ENCODE measurements around the gene DDX4.
"Not testable (repeated sequence)": the region's sequence is repeated elsewhere in the genome, so short reads cannot be mapped to it uniquely, and the experiment has no call there.

Gene DDX4

DNA sequence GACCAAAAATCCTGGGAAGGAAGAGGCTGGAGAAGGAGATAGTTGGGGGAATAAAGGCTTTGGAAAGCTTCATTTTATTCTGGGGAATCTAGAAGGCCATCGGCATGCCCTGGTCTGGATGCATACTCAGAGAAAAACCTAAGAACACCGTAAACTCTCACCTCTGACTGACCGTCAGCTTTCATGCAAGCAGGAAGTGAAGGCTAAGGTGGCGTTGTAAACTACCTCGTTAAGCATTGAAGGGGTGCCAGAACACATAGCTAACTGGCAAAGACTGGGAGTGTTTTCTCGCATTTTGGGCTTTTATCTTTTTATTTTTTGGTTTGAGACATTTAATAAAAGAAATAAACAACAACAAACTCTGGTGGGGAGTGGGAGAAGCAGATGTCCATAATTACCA, 23.1 kb upstream of the DDX4 start:
- H3K27me3 ChIP-seq (ENCODE audit: control insufficient read depth in 3 of 3, insufficient read depth in 3 of 3, low read depth in 1 of 3, low read length in 3 of 3), result peaks cover 0 to 2% (median 0%) of the 10 kb centered on the region in 3 experiments
- no CpG with 5 or more reads among the region's 6 CpGs for WGBS, 2 donors (ENCODE audit: extremely low coverage in 2 of 2, insufficient read length in 2 of 2, insufficient replicate concordance in 1 of 2)
- no peak overlapping the region for H3K4ac ChIP-seq (ENCODE audit: low read length)
- no peak overlapping the region for H2AFZ ChIP-seq (ENCODE audit: low read length)
- H3K9ac ChIP-seq (ENCODE audit: low read depth, low read length, poor library complexity), result no peak overlapping the region
- H3K23ac ChIP-seq (ENCODE audit: low read depth, low read length, poor library complexity), result no peak overlapping the region
- no peak overlapping the region for H2BK5ac ChIP-seq (ENCODE audit: low read length)
- H3K4me3 ChIP-seq (ENCODE audit: low read length in 2 of 2), result no peak overlapping the region
- no peak overlapping the region for H2BK12ac ChIP-seq (ENCODE audit: low read length)
- H2BK120ac ChIP-seq (ENCODE audit: low read depth, low read length), result no peak overlapping the region
- peaks cover 0 to 5% of the 10 kb centered on the region in 2 donors for H3K4me1 ChIP-seq (ENCODE audit: control insufficient read depth in 2 of 2, insufficient read depth in 1 of 2, low read depth in 1 of 2, low read length in 2 of 2)
- H3K4me2 ChIP-seq (ENCODE audit: insufficient read depth, low read length, poor library complexity, severe bottlenecking), result no peak overlapping the region
- H3K27ac ChIP-seq (replicated peaks; ENCODE audit: low read length), result no peak overlapping the region
- H2BK15ac ChIP-seq (ENCODE audit: low read length), result no peak overlapping the region
- no peak for DNase-seq (ENCODE audit: low spot score)
- no peak overlapping the region for H4K91ac ChIP-seq (ENCODE audit: low read depth, low read length, poor library complexity)
- no peak overlapping the region for H2AK5ac ChIP-seq (ENCODE audit: low read depth, low read length)
- no peak overlapping the region for H4K8ac ChIP-seq (ENCODE audit: low read depth, low read length)
- no peaks in the 10 kb centered on the region for H3K79me1 ChIP-seq (ENCODE audit: low read depth, low read length)
- H3K36me3 ChIP-seq (replicated peaks in 1 of 2; ENCODE audit: control insufficient read depth in 2 of 2, insufficient read depth in 2 of 2, low read length in 2 of 2), result no peaks in the 10 kb centered on the region
- H3K14ac ChIP-seq (ENCODE audit: low read length), result no peak overlapping the region
- no peak overlapping the region for H3K18ac ChIP-seq (ENCODE audit: low read length)
- no peaks in the 10 kb centered on the region for H3K9me3 ChIP-seq (replicated peaks in 1 of 2; ENCODE audit: control insufficient read depth in 2 of 2, insufficient read depth in 1 of 2, low read depth in 1 of 2, low read length in 2 of 2)

DNA sequence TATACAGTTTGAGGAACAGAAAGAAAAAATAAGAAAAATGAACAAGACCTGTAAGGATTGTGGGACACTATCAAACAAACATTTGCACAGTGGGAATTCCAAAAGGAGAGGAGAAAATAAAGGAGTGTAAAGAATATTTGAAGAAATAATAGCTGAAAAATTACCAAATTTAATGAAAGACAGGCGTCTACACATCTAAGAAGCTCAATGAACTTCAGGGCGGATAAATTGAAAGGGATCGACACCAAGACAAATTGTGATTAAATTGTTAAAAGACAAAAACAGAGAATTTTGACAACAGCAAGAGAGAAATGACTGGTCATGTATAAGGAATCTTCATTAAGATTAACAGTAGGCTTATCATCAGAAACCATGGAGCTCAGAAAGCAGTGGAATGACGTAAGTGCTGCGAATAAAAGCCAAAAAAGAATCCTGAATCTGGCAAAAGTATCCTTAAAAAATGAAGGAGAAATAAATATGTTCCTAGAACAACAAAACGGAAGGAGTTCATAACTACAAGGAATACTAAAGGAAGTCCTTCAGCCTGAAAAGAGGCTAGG, 22.3 kb upstream of the DDX4 start:
- no peak overlapping the region for H2BK120ac ChIP-seq (ENCODE audit: low read depth, low read length)
- H3K4ac ChIP-seq (ENCODE audit: low read length), result no peak overlapping the region
- H3K27me3 ChIP-seq (ENCODE audit: control insufficient read depth in 3 of 3, insufficient read depth in 3 of 3, low read depth in 1 of 3, low read length in 3 of 3), result peaks cover 0 to 2% (median 0%) of the 10 kb centered on the region in 3 experiments
- H3K4me2 ChIP-seq (ENCODE audit: insufficient read depth, low read length, poor library complexity, severe bottlenecking), result no peak overlapping the region
- H3K9ac ChIP-seq (ENCODE audit: low read depth, low read length, poor library complexity), result no peak overlapping the region
- no peak overlapping the region for H2AFZ ChIP-seq (ENCODE audit: low read length)
- no peak overlapping the region for H3K18ac ChIP-seq (ENCODE audit: low read length)
- no peak overlapping the region for H2BK12ac ChIP-seq (ENCODE audit: low read length)
- H3K4me1 ChIP-seq (ENCODE audit: control insufficient read depth in 2 of 2, insufficient read depth in 1 of 2, low read depth in 1 of 2, low read length in 2 of 2), result peaks cover 0 to 5% of the 10 kb centered on the region in 2 donors
- H3K36me3 ChIP-seq (replicated peaks in 1 of 2; ENCODE audit: control insufficient read depth in 2 of 2, insufficient read depth in 2 of 2, low read length in 2 of 2), result no peaks in the 10 kb centered on the region
- no peaks in the 10 kb centered on the region for H3K9me3 ChIP-seq (replicated peaks in 1 of 2; ENCODE audit: control insufficient read depth in 2 of 2, insufficient read depth in 1 of 2, low read depth in 1 of 2, low read length in 2 of 2)
- H4K8ac ChIP-seq (ENCODE audit: low read depth, low read length), result no peak overlapping the region
- no peak overlapping the region for H2BK15ac ChIP-seq (ENCODE audit: low read length)
- H3K79me1 ChIP-seq (ENCODE audit: low read depth, low read length), result no peaks in the 10 kb centered on the region
- WGBS, 2 donors (ENCODE audit: extremely low coverage in 2 of 2, insufficient read length in 2 of 2, insufficient replicate concordance in 1 of 2), result no CpG with 5 or more reads among the region's 6 CpGs
- H3K14ac ChIP-seq (ENCODE audit: low read length), result no peak overlapping the region
- no peak overlapping the region for H3K4me3 ChIP-seq (ENCODE audit: low read length in 2 of 2)
- H2AK5ac ChIP-seq (ENCODE audit: low read depth, low read length), result no peak overlapping the region
- no peak overlapping the region for H3K23ac ChIP-seq (ENCODE audit: low read depth, low read length, poor library complexity)
- no peak for DNase-seq (ENCODE audit: low spot score)
- no peak overlapping the region for H2BK5ac ChIP-seq (ENCODE audit: low read length)
- no peak overlapping the region for H3K27ac ChIP-seq (replicated peaks; ENCODE audit: low read length)
- no peak overlapping the region for H4K91ac ChIP-seq (ENCODE audit: low read depth, low read length, poor library complexity)

DNA sequence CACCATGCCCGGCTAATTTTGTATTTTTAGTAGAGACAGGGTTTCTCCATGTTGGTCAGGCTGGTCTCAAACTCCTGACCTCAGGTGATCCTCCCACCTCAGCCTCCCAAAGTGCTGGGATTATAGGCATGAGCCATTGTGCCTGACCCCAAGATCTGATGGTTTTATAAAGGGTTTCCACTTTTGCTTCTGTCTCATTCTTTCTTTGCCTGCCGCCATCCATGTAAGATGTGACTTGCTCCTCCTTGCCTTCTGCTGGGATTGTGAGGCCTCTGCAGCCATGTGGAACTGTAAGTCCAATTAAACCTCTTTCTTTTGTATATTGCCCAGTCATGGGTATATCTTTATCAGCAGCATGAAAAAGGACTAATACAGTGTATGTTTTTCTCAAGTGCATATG, 18.8 kb upstream of the DDX4 start:
- not testable (repeated sequence) for H3K36me3 ChIP-seq (replicated peaks in 1 of 2; ENCODE audit: control insufficient read depth in 2 of 2, insufficient read depth in 2 of 2, low read length in 2 of 2); H3K9me3 ChIP-seq (replicated peaks in 1 of 2; ENCODE audit: control insufficient read depth in 2 of 2, insufficient read depth in 1 of 2, low read depth in 1 of 2, low read length in 2 of 2); H2BK15ac ChIP-seq (ENCODE audit: low read length); H2BK120ac ChIP-seq (ENCODE audit: low read depth, low read length); H2BK12ac ChIP-seq (ENCODE audit: low read length); H2AFZ ChIP-seq (ENCODE audit: low read length); H3K27ac ChIP-seq (replicated peaks; ENCODE audit: low read length); H3K14ac ChIP-seq (ENCODE audit: low read length); H2AK5ac ChIP-seq (ENCODE audit: low read depth, low read length); H3K4ac ChIP-seq (ENCODE audit: low read length); H3K27me3 ChIP-seq (ENCODE audit: control insufficient read depth in 3 of 3, insufficient read depth in 3 of 3, low read depth in 1 of 3, low read length in 3 of 3); H2BK5ac ChIP-seq (ENCODE audit: low read length); H4K8ac ChIP-seq (ENCODE audit: low read depth, low read length); H3K18ac ChIP-seq (ENCODE audit: low read length); H4K91ac ChIP-seq (ENCODE audit: low read depth, low read length, poor library complexity); H3K79me1 ChIP-seq (ENCODE audit: low read depth, low read length); H3K4me3 ChIP-seq (ENCODE audit: low read length in 2 of 2); H3K4me1 ChIP-seq (ENCODE audit: control insufficient read depth in 2 of 2, insufficient read depth in 1 of 2, low read depth in 1 of 2, low read length in 2 of 2); H3K4me2 ChIP-seq (ENCODE audit: insufficient read depth, low read length, poor library complexity, severe bottlenecking); H3K9ac ChIP-seq (ENCODE audit: low read depth, low read length, poor library complexity); DNase-seq (ENCODE audit: low spot score); H3K23ac ChIP-seq (ENCODE audit: low read depth, low read length, poor library complexity)
- no CpG with 5 or more reads among the region's 2 CpGs for WGBS, 2 donors (ENCODE audit: extremely low coverage in 2 of 2, insufficient read length in 2 of 2, insufficient replicate concordance in 1 of 2)

DNA sequence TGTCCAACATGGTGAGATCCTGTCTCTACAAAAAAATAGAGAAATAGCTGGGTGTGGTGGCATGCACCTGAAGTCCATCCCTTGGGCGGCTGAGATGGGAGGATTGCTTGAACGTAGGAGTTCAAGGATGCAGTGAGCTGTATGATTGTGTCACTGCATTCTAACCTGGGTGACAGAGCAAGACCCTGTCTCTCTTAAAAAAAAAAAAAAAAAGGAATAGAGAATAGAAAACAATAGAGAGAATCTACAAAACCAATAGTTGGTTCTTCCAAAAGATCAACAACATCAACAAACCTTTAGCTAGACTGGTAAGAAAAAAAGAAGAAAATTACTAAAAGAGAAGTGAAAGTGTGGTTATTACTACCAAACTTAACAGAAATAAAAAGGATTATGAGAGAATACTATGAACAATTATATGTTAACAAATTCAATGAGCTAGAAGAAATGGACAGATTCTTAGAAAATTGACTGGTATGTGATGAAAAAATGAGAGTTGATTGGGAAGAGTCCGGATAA, 17.6 kb upstream of the DDX4 start:
- H3K9ac ChIP-seq (ENCODE audit: low read depth, low read length, poor library complexity), result no peak overlapping the region
- no peaks in the 10 kb centered on the region for H3K4me1 ChIP-seq (ENCODE audit: control insufficient read depth in 2 of 2, insufficient read depth in 1 of 2, low read depth in 1 of 2, low read length in 2 of 2)
- H2BK120ac ChIP-seq (ENCODE audit: low read depth, low read length), result no peak overlapping the region
- peaks cover 0 to 8% (median 0%) of the 10 kb centered on the region in 3 experiments for H3K27me3 ChIP-seq (ENCODE audit: control insufficient read depth in 3 of 3, insufficient read depth in 3 of 3, low read depth in 1 of 3, low read length in 3 of 3)
- no peak overlapping the region for H2AK5ac ChIP-seq (ENCODE audit: low read depth, low read length)
- H3K18ac ChIP-seq (ENCODE audit: low read length), result no peak overlapping the region
- no peak overlapping the region for H3K27ac ChIP-seq (replicated peaks; ENCODE audit: low read length)
- DNase-seq (ENCODE audit: low spot score), result no peak
- H4K91ac ChIP-seq (ENCODE audit: low read depth, low read length, poor library complexity), result no peak overlapping the region
- no CpG with 5 or more reads among the region's 3 CpGs for WGBS, 2 donors (ENCODE audit: extremely low coverage in 2 of 2, insufficient read length in 2 of 2, insufficient replicate concordance in 1 of 2)
- H2BK5ac ChIP-seq (ENCODE audit: low read length), result no peak overlapping the region
- no peak overlapping the region for H2BK12ac ChIP-seq (ENCODE audit: low read length)
- no peak overlapping the region for H2BK15ac ChIP-seq (ENCODE audit: low read length)
- H3K4me3 ChIP-seq (ENCODE audit: low read length in 2 of 2), result no peak overlapping the region
- H4K8ac ChIP-seq (ENCODE audit: low read depth, low read length), result no peak overlapping the region
- H3K4me2 ChIP-seq (ENCODE audit: insufficient read depth, low read length, poor library complexity, severe bottlenecking), result no peak overlapping the region
- no peak overlapping the region for H3K14ac ChIP-seq (ENCODE audit: low read length)
- H3K9me3 ChIP-seq (replicated peaks in 1 of 2; ENCODE audit: control insufficient read depth in 2 of 2, insufficient read depth in 1 of 2, low read depth in 1 of 2, low read length in 2 of 2), result no peaks in the 10 kb centered on the region
- no peaks in the 10 kb centered on the region for H3K79me1 ChIP-seq (ENCODE audit: low read depth, low read length)
- no peak overlapping the region for H2AFZ ChIP-seq (ENCODE audit: low read length)
- no peak overlapping the region for H3K4ac ChIP-seq (ENCODE audit: low read length)
- no peaks in the 10 kb centered on the region for H3K36me3 ChIP-seq (replicated peaks in 1 of 2; ENCODE audit: control insufficient read depth in 2 of 2, insufficient read depth in 2 of 2, low read length in 2 of 2)
- no peak overlapping the region for H3K23ac ChIP-seq (ENCODE audit: low read depth, low read length, poor library complexity)

Measured in neuronal stem cell (in vitro differentiated cells).